ENCODE data around the gene LRTM2. TPM values are rescaled to one million over a fixed set of nuclear protein-coding genes. Genes with fewer than 3 reads are reported as not detected.

Gene LRTM2
- total and polyA plus RNA-seq, 7 donors = 0.09 to 0.41 TPM; not detected in 5

- DNase-seq = no peak
- Histone ChIP-seq H3K9me3 (no peaks in the 10 kb centered on the region), H3K36me3 (no peaks in the 10 kb centered on the region), H3K4me1 (peaks cover 0 to 4% (median 3%) of the 10 kb centered on the region in 4 donors), H3K27ac (no peak overlapping the region), H3K4me3 (no peak overlapping the region), H3K27me3 (peaks cover 14 to 40% (median 28%) of the 10 kb centered on the region in 3 donors)
- no peak for TF ChIP-seq POLR2AphosphoS5 (IDR thresholded peaks at IDR 0.05)
- WGBS, 2 donors = 82 to 85% methylated on average over 14 of the region's 14 CpGs
- intact Hi-C loops (cut with DNase I) = no loop called here
These were observed 5.2 kb downstream of the LRTM2 start for GRCh38 chr12:1825382-1826102.

GRCh38 chr12:1826401-1826800 lies 6.0 kb downstream of the LRTM2 start:
- H3K4me3 ChIP-seq = no peak overlapping the region
- no peak for TF ChIP-seq EP300 (IDR thresholded peaks at IDR 0.05)
- TF ChIP-seq CTCF (IDR thresholded peaks at IDR 0.05) = no peak
- TF ChIP-seq POLR2A (IDR thresholded peaks at IDR 0.05) = no peak
- no peak for TF ChIP-seq POLR2AphosphoS5 (IDR thresholded peaks at IDR 0.05)
- DNase-seq = no peak
- intact Hi-C loops (cut with DNase I) = no loop called here
- 76 to 78% methylated on average over 15 of the region's 15 CpGs for WGBS, 2 donors
- no peaks in the 10 kb centered on the region for H3K9me3 ChIP-seq
- no peaks in the 10 kb centered on the region for H3K4me1 ChIP-seq
- H3K36me3 ChIP-seq = no peaks in the 10 kb centered on the region
- H3K27ac ChIP-seq = no peak overlapping the region
- H3K27me3 ChIP-seq = peaks cover 7 to 36% (median 19%) of the 10 kb centered on the region in 3 donors

- WGBS, 2 donors = 59 to 76% methylated on average over 25 of the region's 25 CpGs
- intact Hi-C loops (cut with DNase I) = no loop called here
- H3K9me3 ChIP-seq = no peaks in the 10 kb centered on the region
These were observed 6.7 kb downstream of the LRTM2 start for GRCh38 chr12:1826867-1827705.

GRCh38 chr12:1827826-1828805 lies 7.8 kb downstream of the LRTM2 start:
- Histone ChIP-seq H3K4me3 (no peak overlapping the region), H3K27ac (no peak overlapping the region), H3K4me1 (no peaks in the 10 kb centered on the region), H3K36me3 (no peaks in the 10 kb centered on the region), H3K27me3 (peaks cover 3 to 26% (median 5%) of the 10 kb centered on the region in 3 donors), H3K9me3 (no peaks in the 10 kb centered on the region)
- TF ChIP-seq CTCF (IDR thresholded peaks at IDR 0.05) (no peak), POLR2AphosphoS5 (IDR thresholded peaks at IDR 0.05) (no peak), EP300 (IDR thresholded peaks at IDR 0.05) (no peak), POLR2A (IDR thresholded peaks at IDR 0.05) (no peak)
- DNase-seq = peak; percentile 53
- WGBS, 2 donors = 89% methylated on average over 38 of the region's 38 CpGs
- intact Hi-C loops (cut with DNase I) = no loop called here

More at GRCh38 chr12:1826867-1827705, 6.7 kb downstream of the LRTM2 start:
- Histone ChIP-seq H3K4me3 (no peak overlapping the region), H3K27me3 (peaks cover 3 to 32% (median 15%) of the 10 kb centered on the region in 3 donors), H3K27ac (no peak overlapping the region), H3K4me1 (no peaks in the 10 kb centered on the region), H3K36me3 (no peaks in the 10 kb centered on the region)
- TF ChIP-seq CTCF (IDR thresholded peaks at IDR 0.05) (no peak), POLR2AphosphoS5 (IDR thresholded peaks at IDR 0.05) (no peak), POLR2A (IDR thresholded peaks at IDR 0.05) (no peak), EP300 (IDR thresholded peaks at IDR 0.05) (no peak)
- DNase-seq = no peak

All from sigmoid colon (tissue), 7 donors.